SK-N-SH treated with all-trans-retinoic acid at 6 μM for 48 hours (cell line): ENCODE data around the gene ITK.

Source experiments
- ATAC-seq: fragments of 200-7000 bp; cut with Tn5 transposase; 3 replicates; pipeline ENCODE4 v1.9.1; 2020; ENCODE audit warnings: mild to moderate bottlenecking, moderate library complexity
- BACH2 ChIP-seq: fragments of 250-450 bp; sonication (Bioruptor Pico); IDR thresholded peaks from 2 replicates; pipeline ENCODE4 v1.9.0; 2021; ENCODE audit warnings: mild to moderate bottlenecking, borderline replicate concordance
- CREB5 ChIP-seq: fragments of 250-450 bp; sonication (Bioruptor Pico); IDR thresholded peaks from 2 replicates; pipeline ENCODE4 v1.5.1; 2020; ENCODE audit warnings: low read depth, mild to moderate bottlenecking, moderate library complexity
- CSDC2 ChIP-seq: fragments of 250-450 bp; sonication (Bioruptor Pico); IDR thresholded peaks from 2 replicates; pipeline ENCODE4 v1.5.0; 2020; ENCODE audit warnings: mild to moderate bottlenecking, moderate library complexity
- CSRNP3 ChIP-seq: fragments of 250-450 bp; sonication (Bioruptor Pico); IDR thresholded peaks from 2 replicates; pipeline ENCODE4 v1.5.1; 2021; ENCODE audit warnings: mild to moderate bottlenecking, moderate library complexity
- ESRRG ChIP-seq: fragments of 250-450 bp; sonication (Bioruptor Pico); IDR thresholded peaks from 2 replicates; pipeline ENCODE4 v1.6.1; 2021; ENCODE audit warnings: mild to moderate bottlenecking
- GLIS3 ChIP-seq: fragments of 250-450 bp; sonication (Bioruptor Pico); IDR thresholded peaks from 2 replicates; pipeline ENCODE4 v1.5.0; 2020; ENCODE audit warnings: mild to moderate bottlenecking, moderate library complexity
- ISL1 ChIP-seq: fragments of 250-450 bp; sonication (Bioruptor Pico); IDR thresholded peaks from 2 replicates; pipeline ENCODE4 v2.1.2; 2022; ENCODE audit warnings: mild to moderate bottlenecking, moderate library complexity
- PATZ1 ChIP-seq: fragments of 250-450 bp; sonication (Bioruptor Pico); IDR thresholded peaks from 2 replicates; pipeline ENCODE4 v1.8.0; 2020; ENCODE audit warnings: mild to moderate bottlenecking, moderate library complexity, borderline replicate concordance
- POU6F1 ChIP-seq: fragments of 250-450 bp; sonication (Bioruptor Pico); IDR thresholded peaks from 2 replicates; pipeline ENCODE4 v1.8.0; 2021; ENCODE audit warnings: low read depth, mild to moderate bottlenecking, moderate library complexity, borderline replicate concordance
- PPARA ChIP-seq: fragments of 250-450 bp; sonication (Bioruptor Pico); IDR thresholded peaks from 2 replicates; pipeline ENCODE4 v1.5.0; 2020; ENCODE audit warnings: mild to moderate bottlenecking, borderline replicate concordance
- RARB ChIP-seq: fragments of 250-450 bp; sonication (Bioruptor Pico); IDR thresholded peaks from 2 replicates; pipeline ENCODE4 v1.8.0; 2021; ENCODE audit warnings: mild to moderate bottlenecking, moderate library complexity
- TCF4 ChIP-seq: fragments of 250-450 bp; sonication (Bioruptor Pico); IDR thresholded peaks from 2 replicates; pipeline ENCODE4 v1.8.0; 2021; ENCODE audit warnings: mild to moderate bottlenecking, moderate library complexity, borderline replicate concordance
- TOX ChIP-seq: fragments of 250-450 bp; sonication (Bioruptor Pico); IDR thresholded peaks from 2 replicates; pipeline ENCODE4 v1.8.0; 2021; ENCODE audit warnings: mild to moderate bottlenecking, moderate library complexity, borderline replicate concordance
- TSHZ2 ChIP-seq: fragments of 250-450 bp; sonication (Bioruptor Pico); IDR thresholded peaks from 2 replicates; pipeline ENCODE4 v1.5.0; 2020; ENCODE audit warnings: mild to moderate bottlenecking, moderate library complexity
- ZC3H10 ChIP-seq: fragments of 250-450 bp; sonication (Bioruptor Pico); IDR thresholded peaks from 2 replicates; pipeline ENCODE4 v1.5.1; 2021; ENCODE audit warnings: mild to moderate bottlenecking, moderate library complexity
- ZFP3 ChIP-seq: fragments of 250-450 bp; sonication (Bioruptor Pico); IDR thresholded peaks from 2 replicates; pipeline ENCODE4 v1.5.0; 2020; ENCODE audit warnings: mild to moderate bottlenecking, moderate library complexity
- ZFP30 ChIP-seq: fragments of 450-650 bp; formaldehyde crosslinking; IDR thresholded peaks from 2 replicates; pipeline ENCODE4 v1.5.0; 2022; ENCODE audit warnings: mild to moderate bottlenecking, moderate library complexity
- ZNF565 ChIP-seq: fragments of 450-650 bp; formaldehyde crosslinking; conservative IDR thresholded peaks from 2 replicates; pipeline ENCODE4 v1.5.0; 2020; ENCODE audit warnings: low read depth, mild to moderate bottlenecking, moderate library complexity
- ZNF70 ChIP-seq: fragments of 450-650 bp; formaldehyde crosslinking; IDR thresholded peaks from 2 replicates; pipeline ENCODE4 v1.5.0; 2020; ENCODE audit warnings: mild to moderate bottlenecking, moderate library complexity
- ZNF8 ChIP-seq: fragments of 450-650 bp; formaldehyde crosslinking; IDR thresholded peaks from 2 replicates; pipeline ENCODE4 v1.5.0; 2020; ENCODE audit warnings: mild to moderate bottlenecking, moderate library complexity

Gene ITK

GRCh38 chr5:157295247-157295646, 114.6 kb downstream of the ITK start (continued):
- TF ChIP-seq PPARA (CRISPR knock-in tag), result no peak
- no peak for TF ChIP-seq GLIS3
- no peak for TF ChIP-seq TCF4 (CRISPR knock-in tag)
- TF ChIP-seq CREB5 (CRISPR knock-in tag), result no peak

- TF ChIP-seq TSHZ2 (no peak), ESRRG (CRISPR knock-in tag) (no peak), POU6F1 (CRISPR knock-in tag) (no peak), ZFP30 (no peak), TCF4 (CRISPR knock-in tag) (no peak), ZNF565 (CRISPR knock-in tag) (no peak), ZFP3 (no peak), BACH2 (no peak)
- TF ChIP-seq, all 23 proteins: peak for 0
- no peak for ATAC-seq
Measured at GRCh38 chr5:157300564-157300963, 119.9 kb downstream of the ITK start.

- ATAC-seq, result no peak
- TF ChIP-seq ZFP3 (no peak), ZFP30 (no peak), PATZ1 (no peak), RARB (no peak), CREB5 (CRISPR knock-in tag) (no peak), ZNF565 (CRISPR knock-in tag) (no peak), TOX (CRISPR knock-in tag) (no peak), GLIS3 (no peak), TCF4 (CRISPR knock-in tag) (no peak), ZC3H10 (CRISPR knock-in tag) (no peak), CSRNP3 (CRISPR knock-in tag) (no peak), ISL1 (CRISPR knock-in tag) (no peak), CSDC2 (CRISPR knock-in tag) (no peak), ZNF8 (CRISPR knock-in tag) (no peak), TSHZ2 (no peak), ESRRG (CRISPR knock-in tag) (no peak), BACH2 (no peak), ZNF70 (CRISPR knock-in tag) (no peak)
- TF ChIP-seq, all 23 proteins: peak for 0
Measured at GRCh38 chr5:157301066-157301465, 120.4 kb downstream of the ITK start.
